HEK293T (cell line): ENCODE measurements around the gene AADAC.

Source experiments
- BHLHE40 ChIP-seq: fragments of 450-650 bp; IDR thresholded peaks from 2 replicates; pipeline ENCODE4 v1.6.1; 2016; ENCODE audit warnings: mild to moderate bottlenecking, moderate library complexity, borderline replicate concordance
- SUZ12 ChIP-seq: fragments of 450-650 bp; IDR thresholded peaks from 2 replicates; pipeline ENCODE4 v1.6.1; 2016; ENCODE audit warnings: mild to moderate bottlenecking
- TARDBP ChIP-seq: fragments of 450-650 bp; IDR thresholded peaks from 2 replicates; pipeline ENCODE4 v1.6.1; 2016
- ZNF384 ChIP-seq: fragments of 450-650 bp; IDR thresholded peaks from 2 replicates; pipeline ENCODE4 v1.6.1; 2016

DNA sequence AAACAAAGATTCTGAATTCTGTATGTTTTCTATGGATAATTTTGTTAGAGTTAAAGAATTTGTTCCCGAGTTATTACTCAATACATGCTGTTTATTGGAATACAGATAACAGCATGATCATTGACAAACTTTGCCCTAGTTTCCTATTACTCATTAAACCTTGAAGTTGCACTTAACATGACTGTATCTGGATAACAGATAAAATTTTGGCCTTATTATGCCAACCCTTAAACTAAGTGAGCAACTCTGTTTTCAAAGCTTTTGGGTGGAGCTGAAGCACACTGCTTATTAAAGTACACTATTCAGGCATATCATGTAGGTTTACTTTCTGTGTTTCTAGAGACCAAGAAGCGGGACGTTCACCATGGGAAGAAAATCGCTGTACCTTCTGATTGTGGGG, at the start of gene AADAC:
- TF ChIP-seq SUZ12 (no peak), BHLHE40 (no peak), TARDBP (no peak), ZNF384 (no peak)
